Trophoblast cell (in vitro differentiated cells and primary cell): ENCODE data around the gene SHROOM2.

Experiments
- DNase-seq, 2 donors: peaks; one replicate each; pipeline ENCODE4 v3.0.0-alpha.2; 2016
- H2AFZ ChIP-seq: 2 replicates; pipeline ENCODE4 v1.6.1; 2013; ENCODE audit warnings: low read length, moderate library complexity, mild to moderate bottlenecking; ENCODE audit not compliant: insufficient read depth, poor library complexity
- H2AK5ac ChIP-seq: 2 replicates; pipeline ENCODE4 v1.6.1; 2013; ENCODE audit warnings: mild to moderate bottlenecking, low read length
- H2BK120ac ChIP-seq: 2 replicates; pipeline ENCODE4 v1.6.1; 2013; ENCODE audit warnings: low read length, mild to moderate bottlenecking, moderate library complexity; ENCODE audit not compliant: insufficient read depth, poor library complexity
- H2BK12ac ChIP-seq: 2 replicates; pipeline ENCODE4 v1.6.1; 2013; ENCODE audit warnings: mild to moderate bottlenecking, low read length, moderate library complexity
- H2BK5ac ChIP-seq: 2 replicates; pipeline ENCODE4 v1.6.1; 2013; ENCODE audit warnings: low read length, low read depth, moderate library complexity, mild to moderate bottlenecking; ENCODE audit not compliant: poor library complexity
- H3K14ac ChIP-seq: 2 replicates; pipeline ENCODE4 v1.6.1; 2013; ENCODE audit warnings: mild to moderate bottlenecking, low read length
- H3K18ac ChIP-seq: 2 replicates; pipeline ENCODE4 v1.6.1; 2013; ENCODE audit warnings: mild to moderate bottlenecking, low read length
- H3K23ac ChIP-seq: 2 replicates; pipeline ENCODE4 v1.6.1; 2013; ENCODE audit warnings: low read length
- H3K27ac ChIP-seq: 2 replicates; pipeline ENCODE4 v1.5.1; 2013; ENCODE audit warnings: low read depth, mild to moderate bottlenecking, inconsistent platforms, low read length, moderate library complexity
- H3K27me3 ChIP-seq: 2 replicates; pipeline ENCODE4 v1.6.1; 2013; ENCODE audit warnings: inconsistent platforms, mild to moderate bottlenecking, low read length, moderate library complexity; ENCODE audit not compliant: insufficient read depth
- H3K36me3 ChIP-seq, 2 experiments: 1 replicate in 1 of 2; 2 replicates in 1 of 2; pipeline ENCODE4 v1.6.1; 2013; ENCODE audit warnings: low read length in 2 of 2, mild to moderate bottlenecking in 2 of 2, moderate library complexity in 1 of 2; ENCODE audit not compliant: insufficient read depth in 2 of 2, control insufficient read depth in 1 of 2
- H3K4ac ChIP-seq: 2 replicates; pipeline ENCODE4 v1.6.1; 2013; ENCODE audit warnings: low read depth, mild to moderate bottlenecking, low read length, moderate library complexity
- H3K4me1 ChIP-seq, 2 experiments: 1 replicate in 1 of 2; 2 replicates in 1 of 2; pipeline ENCODE4 v1.6.1; 2013; ENCODE audit warnings: low read length in 2 of 2, mild to moderate bottlenecking in 2 of 2, moderate library complexity in 1 of 2; ENCODE audit not compliant: insufficient read depth in 2 of 2, control insufficient read depth in 1 of 2
- H3K4me2 ChIP-seq: 2 replicates; pipeline ENCODE4 v1.6.1; 2013; ENCODE audit warnings: inconsistent platforms, mild to moderate bottlenecking, low read length, moderate library complexity
- H3K4me3 ChIP-seq: 2 replicates; pipeline ENCODE4 v1.5.1; 2013; ENCODE audit warnings: mild to moderate bottlenecking, low read depth, low read length, inconsistent platforms
- H3K79me1 ChIP-seq: one replicate; pipeline ENCODE4 v1.6.1; 2013; ENCODE audit warnings: low read length
- H3K79me2 ChIP-seq: 2 replicates; pipeline ENCODE4 v1.6.1; 2013; ENCODE audit warnings: low read length, mild to moderate bottlenecking; ENCODE audit not compliant: control insufficient read depth, insufficient read depth, poor library complexity
- H3K9ac ChIP-seq: 2 replicates; pipeline ENCODE4 v1.6.1; 2013; ENCODE audit warnings: mild to moderate bottlenecking, low read length
- H3K9me3 ChIP-seq: 2 replicates; pipeline ENCODE4 v1.6.1; 2013; ENCODE audit warnings: low read depth, mild to moderate bottlenecking, control low read depth, inconsistent platforms, low read length; ENCODE audit not compliant: insufficient read depth
- H4K12ac ChIP-seq: 2 replicates; pipeline ENCODE4 v1.6.1; 2013; ENCODE audit warnings: low read depth, mild to moderate bottlenecking, low read length, moderate library complexity
- H4K8ac ChIP-seq: 2 replicates; pipeline ENCODE4 v1.6.1; 2013; ENCODE audit warnings: low read depth, mild to moderate bottlenecking, low read length, moderate library complexity
- H4K91ac ChIP-seq: one replicate; pipeline ENCODE4 v1.6.1; 2013; ENCODE audit warnings: low read depth, mild to moderate bottlenecking, low read length, moderate library complexity
- WGBS: extraction: QIAGEN DNeasy Blood & Tissue Kit; methylation state at CpG from one replicate; pipeline ENCODE4 v1.1.7; 2013; ENCODE audit warnings: missing lambda C conversion rate; ENCODE audit not compliant: insufficient read length, insufficient coverage; ENCODE audit errors: extremely low coverage; 5-methylcytosine and 5-hydroxymethylcytosine counted together

Gene SHROOM2

GRCh38 chrX:9770319-9770718 is 15.9 kb upstream of the SHROOM2 start:
- Histone ChIP-seq H3K4me2 (no peak overlapping the region), H3K79me2 (peaks cover under 1% of the 10 kb centered on the region), H2BK5ac (no peak overlapping the region), H2BK12ac (no peak overlapping the region), H3K36me3 (no peaks in the 10 kb centered on the region), H3K4me1 (peaks cover under 1 to 3% of the 10 kb centered on the region in 2 experiments), H4K8ac (no peak overlapping the region), H3K4ac (no peak overlapping the region), H2AFZ (no peak overlapping the region), H3K9ac (no peak overlapping the region), H3K23ac (no peak overlapping the region), H4K91ac (no peak overlapping the region), H3K14ac (no peak overlapping the region), H3K79me1 (peaks cover 4% of the 10 kb centered on the region), H4K12ac (no peak overlapping the region), H2BK120ac (no peak overlapping the region), H2AK5ac (no peak overlapping the region), H3K27me3 (no peaks in the 10 kb centered on the region), H3K9me3 (no peaks in the 10 kb centered on the region), H3K18ac (no peak overlapping the region), H3K27ac (no peak overlapping the region), H3K4me3 (no peak overlapping the region)
- no peak for DNase-seq
- no CpG with 5 or more reads among the region's 1 CpG for WGBS

- no peak overlapping the region for H3K27ac ChIP-seq
- peaks cover 0 to 2% of the 10 kb centered on the region in 2 experiments for H3K4me1 ChIP-seq
- H3K4ac ChIP-seq, result no peak overlapping the region
- no peak for DNase-seq
- H2BK12ac ChIP-seq, result no peak overlapping the region
- H3K79me2 ChIP-seq, result no peaks in the 10 kb centered on the region
- H2AFZ ChIP-seq, result no peak overlapping the region
- no peaks in the 10 kb centered on the region for H3K27me3 ChIP-seq
- H3K4me2 ChIP-seq, result no peak overlapping the region
- H2AK5ac ChIP-seq, result no peak overlapping the region
- H4K8ac ChIP-seq, result no peak overlapping the region
- H3K4me3 ChIP-seq, result no peak overlapping the region
- H2BK5ac ChIP-seq, result no peak overlapping the region
- no peak overlapping the region for H3K14ac ChIP-seq
- no peak overlapping the region for H4K91ac ChIP-seq
- H3K23ac ChIP-seq, result no peak overlapping the region
- WGBS, result no CpG with 5 or more reads among the region's 6 CpGs
- peaks cover 2% of the 10 kb centered on the region in 2 experiments for H3K36me3 ChIP-seq
- H3K79me1 ChIP-seq, result no peaks in the 10 kb centered on the region
- H2BK120ac ChIP-seq, result no peak overlapping the region
- no peak overlapping the region for H3K9ac ChIP-seq
- no peak overlapping the region for H3K18ac ChIP-seq
- H3K9me3 ChIP-seq, result peaks cover 2% of the 10 kb centered on the region
- H4K12ac ChIP-seq, result no peak overlapping the region
Measured at GRCh38 chrX:9772943-9773342, 13.3 kb upstream of the SHROOM2 start.

GRCh38 chrX:9775930-9776329 is 10.3 kb upstream of the SHROOM2 start:
- H4K91ac ChIP-seq, result no peak overlapping the region
- H3K4ac ChIP-seq, result no peak overlapping the region
- H3K79me1 ChIP-seq, result no peaks in the 10 kb centered on the region
- no peak overlapping the region for H4K8ac ChIP-seq
- H3K9me3 ChIP-seq, result peaks cover 2% of the 10 kb centered on the region
- no CpG with 5 or more reads among the region's 8 CpGs for WGBS
- H2AFZ ChIP-seq, result no peak overlapping the region
- H2BK5ac ChIP-seq, result no peak overlapping the region
- H3K79me2 ChIP-seq, result no peaks in the 10 kb centered on the region
- no peak overlapping the region for H2BK12ac ChIP-seq
- no peak overlapping the region for H3K9ac ChIP-seq
- no peak overlapping the region for H2AK5ac ChIP-seq
- no peak overlapping the region for H4K12ac ChIP-seq
- no peak overlapping the region for H3K4me2 ChIP-seq
- H3K27me3 ChIP-seq, result no peaks in the 10 kb centered on the region
- peaks cover 4 to 8% of the 10 kb centered on the region in 2 experiments for H3K36me3 ChIP-seq
- H3K23ac ChIP-seq, result no peak overlapping the region
- H3K14ac ChIP-seq, result no peak overlapping the region
- DNase-seq, result no peak
- H3K4me3 ChIP-seq, result no peak overlapping the region
- no peak overlapping the region for H3K27ac ChIP-seq
- no peak overlapping the region for H2BK120ac ChIP-seq
- no peaks in the 10 kb centered on the region for H3K4me1 ChIP-seq
- no peak overlapping the region for H3K18ac ChIP-seq

- no peak overlapping the region for H3K27ac ChIP-seq
- no peak overlapping the region for H4K91ac ChIP-seq
- no peak overlapping the region for H3K23ac ChIP-seq
- H3K36me3 ChIP-seq, result peaks cover 4 to 8% of the 10 kb centered on the region in 2 experiments
- peaks cover 2% of the 10 kb centered on the region for H3K9me3 ChIP-seq
- no peak overlapping the region for H3K4me3 ChIP-seq
- H2AFZ ChIP-seq, result no peak overlapping the region
- no peak for DNase-seq
- no peak overlapping the region for H3K14ac ChIP-seq
- no CpG with 5 or more reads among the region's 7 CpGs for WGBS
- H3K79me2 ChIP-seq, result peaks cover 11% of the 10 kb centered on the region
- H3K18ac ChIP-seq, result no peak overlapping the region
- H2BK120ac ChIP-seq, result no peak overlapping the region
- H4K12ac ChIP-seq, result no peak overlapping the region
- H3K4me1 ChIP-seq, result no peaks in the 10 kb centered on the region
- H2BK5ac ChIP-seq, result no peak overlapping the region
- H3K9ac ChIP-seq, result no peak overlapping the region
- no peak overlapping the region for H3K4me2 ChIP-seq
- no peak overlapping the region for H2BK12ac ChIP-seq
- no peaks in the 10 kb centered on the region for H3K27me3 ChIP-seq
- H3K4ac ChIP-seq, result no peak overlapping the region
- H4K8ac ChIP-seq, result no peak overlapping the region
- H3K79me1 ChIP-seq, result peaks cover 7% of the 10 kb centered on the region
- no peak overlapping the region for H2AK5ac ChIP-seq
Measured at GRCh38 chrX:9781941-9782340, 4.3 kb upstream of the SHROOM2 start.
